ENCODE measurements around the gene RWDD2A. TPM values are rescaled to one million over a fixed set of nuclear protein-coding genes. Genes with fewer than 3 reads are reported as not detected.
A peak's percentile ranks its signal among the peaks of the same experiment; 100 is the strongest.

The RWDD2A gene
- 3.5 and 3.6 TPM in 2 replicates for total RNA-seq (2022)
- percentile 73 among the genes with signal in this experiment for Bru-seq, nascent RNA
- percentile 77 among the genes with signal in this experiment for BruChase-seq, experiment 1, labeled RNA remaining after a 2-hour chase
- BruChase-seq, experiment 2, labeled RNA remaining after a 6-hour chase, result percentile 55 among the genes with signal in this experiment
- long read RNA-seq, partial matches to known transcripts, result 2 of 13 reads
- long read RNA-seq, other reads (novel, unspliced or antisense), result 7 of 13 reads

DNA sequence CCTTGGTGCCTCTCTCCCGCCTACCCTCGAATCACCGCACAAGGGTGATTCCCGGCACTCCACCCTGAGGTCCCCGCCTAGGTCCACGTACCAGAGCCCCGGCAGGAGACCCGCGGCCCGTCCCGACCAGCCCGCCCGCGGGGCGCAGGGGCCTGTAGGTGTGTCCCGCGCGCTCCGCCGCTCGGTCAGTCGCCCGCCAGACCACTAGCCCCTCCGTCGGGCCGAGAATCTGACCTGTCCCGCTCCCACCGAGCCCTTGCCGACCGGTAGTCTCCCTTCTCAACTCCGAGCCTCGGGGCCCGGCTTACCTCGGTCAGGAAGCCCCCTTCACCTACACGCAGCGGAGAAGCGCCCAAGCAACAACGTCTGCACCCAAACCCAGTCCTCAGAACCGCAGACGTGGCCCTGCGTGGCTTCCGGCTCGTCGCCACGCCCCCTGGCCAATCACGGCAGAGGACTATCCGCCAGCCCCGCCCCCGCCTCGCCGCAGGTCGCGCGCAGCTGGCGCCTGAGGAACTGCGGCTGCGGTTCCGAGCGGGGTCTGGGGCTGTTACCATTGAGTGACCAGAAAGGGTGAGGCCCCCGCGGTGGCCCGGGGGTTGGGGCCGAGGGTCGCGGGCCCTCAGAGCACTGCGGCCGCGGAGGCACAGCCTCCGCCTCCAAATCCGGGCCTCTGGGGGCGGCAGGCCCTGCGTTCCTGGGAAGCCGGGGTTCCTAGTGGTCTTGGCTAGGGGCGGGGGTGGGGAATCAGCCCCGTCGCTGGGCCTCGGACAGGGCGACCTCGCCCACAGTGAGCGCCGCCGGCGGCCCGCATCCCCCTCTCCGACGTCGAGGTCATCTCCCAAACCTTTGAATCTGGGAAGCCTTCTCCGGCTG, at the start of gene RWDD2A, which contains the start of gene PGM3:
Gene RWDD2A (plus strand): TSS at position 487 of the 876 bp plus-strand sequence. CDS start 1,095 bp downstream, outside the sequence.
Gene PGM3 (minus strand): TSS at position 395 of the 876 bp plus-strand sequence. CDS start 2,253 bp downstream, outside the sequence.
- intact Hi-C loops (cut with micrococcal nuclease; ENCODE audit: unreplicated experiment), result loop anchor here (1.0 to 10.0 kb wide), 4 partner anchors 22 to 343 kb away; partner anchors contain the start of genes DOP1A and PRSS35
- Histone ChIP-seq H3K4me1 (peaks cover 24% of the 10 kb centered on the region), H3K36me3 (ENCODE audit: control insufficient read depth, insufficient read depth, low read length) (peaks cover 2% of the 10 kb centered on the region), H3K4me3 (ENCODE audit: low read depth, low read length) (peak within 1 kb of the TSS; percentile 97), H3K9me3 (no peaks in the 10 kb centered on the region), H3K27me3 (replicated peaks; ENCODE audit: control insufficient read depth, insufficient read depth, low read length) (no peaks in the 10 kb centered on the region)
- CTCF ChIA-PET, result no interaction called here
- no TSS peak for BruUV-seq (replicated peaks)
- peak within 1 kb of the TSS; percentile 90 for H3K4me3 Mint-ChIP-seq (ENCODE audit: unreplicated experiment)
- H3K4me1 Mint-ChIP-seq (ENCODE audit: low read depth, unreplicated experiment), result peaks cover 16% of the 10 kb centered on the region
- POLR2A ChIA-PET, result interaction anchor here (0.6 to 1.0 kb wide), 3 partner anchors 9 to 385 kb away, joined by 3 to 7 read pairs (median 5); no protein-coding TSS in a partner anchor
- no peaks in the 10 kb centered on the region for H3K9me3 Mint-ChIP-seq (ENCODE audit: unreplicated experiment)
- peaks cover 66% of the 10 kb centered on the region for H3K36me3 Mint-ChIP-seq (ENCODE audit: insufficient read depth, unreplicated experiment)
- TF ChIP-seq, protein P1, sequence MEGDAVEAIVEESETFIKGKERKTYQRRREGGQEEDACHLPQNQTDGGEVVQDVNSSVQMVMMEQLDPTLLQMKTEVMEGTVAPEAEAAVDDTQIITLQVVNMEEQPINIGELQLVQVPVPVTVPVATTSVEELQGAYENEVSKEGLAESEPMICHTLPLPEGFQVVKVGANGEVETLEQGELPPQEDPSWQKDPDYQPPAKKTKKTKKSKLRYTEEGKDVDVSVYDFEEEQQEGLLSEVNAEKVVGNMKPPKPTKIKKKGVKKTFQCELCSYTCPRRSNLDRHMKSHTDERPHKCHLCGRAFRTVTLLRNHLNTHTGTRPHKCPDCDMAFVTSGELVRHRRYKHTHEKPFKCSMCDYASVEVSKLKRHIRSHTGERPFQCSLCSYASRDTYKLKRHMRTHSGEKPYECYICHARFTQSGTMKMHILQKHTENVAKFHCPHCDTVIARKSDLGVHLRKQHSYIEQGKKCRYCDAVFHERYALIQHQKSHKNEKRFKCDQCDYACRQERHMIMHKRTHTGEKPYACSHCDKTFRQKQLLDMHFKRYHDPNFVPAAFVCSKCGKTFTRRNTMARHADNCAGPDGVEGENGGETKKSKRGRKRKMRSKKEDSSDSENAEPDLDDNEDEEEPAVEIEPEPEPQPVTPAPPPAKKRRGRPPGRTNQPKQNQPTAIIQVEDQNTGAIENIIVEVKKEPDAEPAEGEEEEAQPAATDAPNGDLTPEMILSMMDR (IDR thresholded peaks at IDR 0.05; ENCODE audit: insufficient read depth in 1 of 2, low read depth in 1 of 2, low read length in 1 of 2, severe bottlenecking in 1 of 2, unreplicated experiment in 1 of 2), result no peak
- H3K27ac Mint-ChIP-seq (ENCODE audit: unreplicated experiment), result peak within 1 kb of the TSS; percentile 92
- H3K27me3 Mint-ChIP-seq (ENCODE audit: insufficient read depth, unreplicated experiment), result no peaks in the 10 kb centered on the region
- DNase-seq, result peak; percentile 89 to 94

DNA sequence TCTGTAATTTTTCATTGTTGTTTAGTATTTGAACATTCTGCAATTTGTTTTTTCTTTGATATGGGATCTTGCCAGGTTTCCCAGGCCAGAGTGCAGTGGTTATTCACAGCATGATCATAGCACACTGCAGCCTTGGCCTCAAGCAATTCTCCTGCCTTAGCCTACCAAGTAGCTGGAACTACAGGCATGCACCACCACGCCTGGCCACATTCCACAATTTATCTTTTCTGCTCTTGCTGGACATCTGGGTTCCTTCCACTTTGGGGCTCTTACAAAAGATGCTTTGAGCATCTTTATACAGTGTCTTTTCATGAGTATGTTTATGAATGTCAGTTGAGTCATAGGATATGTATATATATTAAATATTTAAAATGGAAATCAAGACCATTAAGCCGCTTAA, 42.0 kb upstream of the RWDD2A start:
- ChIA-PET POLR2A (no interaction called here), CTCF (no interaction called here)
- H3K4me1 Mint-ChIP-seq (ENCODE audit: low read depth, unreplicated experiment), result no peaks in the 10 kb centered on the region
- no peak overlapping the region for H3K27ac Mint-ChIP-seq (ENCODE audit: unreplicated experiment)
- H3K9me3 Mint-ChIP-seq (ENCODE audit: unreplicated experiment), result no peaks in the 10 kb centered on the region
- H3K36me3 Mint-ChIP-seq (ENCODE audit: insufficient read depth, unreplicated experiment), result no peaks in the 10 kb centered on the region
- Histone ChIP-seq H3K9me3 (no peaks in the 10 kb centered on the region), H3K36me3 (ENCODE audit: control insufficient read depth, insufficient read depth, low read length) (no peaks in the 10 kb centered on the region), H3K4me1 (no peaks in the 10 kb centered on the region), H3K27me3 (replicated peaks; ENCODE audit: control insufficient read depth, insufficient read depth, low read length) (no peaks in the 10 kb centered on the region), H3K4me3 (ENCODE audit: low read depth, low read length) (no peak overlapping the region)
- DNase-seq, result peak; percentile 17 to 38
- no TSS peak for BruUV-seq (replicated peaks)
- TF ChIP-seq, protein P1 (IDR thresholded peaks at IDR 0.05; ENCODE audit: insufficient read depth in 1 of 2, low read depth in 1 of 2, low read length in 1 of 2, severe bottlenecking in 1 of 2, unreplicated experiment in 1 of 2), result no peak
- H3K4me3 Mint-ChIP-seq (ENCODE audit: unreplicated experiment), result no peak overlapping the region
- intact Hi-C loops (cut with micrococcal nuclease; ENCODE audit: unreplicated experiment), result no loop called here
- no peaks in the 10 kb centered on the region for H3K27me3 Mint-ChIP-seq (ENCODE audit: insufficient read depth, unreplicated experiment)

DNA sequence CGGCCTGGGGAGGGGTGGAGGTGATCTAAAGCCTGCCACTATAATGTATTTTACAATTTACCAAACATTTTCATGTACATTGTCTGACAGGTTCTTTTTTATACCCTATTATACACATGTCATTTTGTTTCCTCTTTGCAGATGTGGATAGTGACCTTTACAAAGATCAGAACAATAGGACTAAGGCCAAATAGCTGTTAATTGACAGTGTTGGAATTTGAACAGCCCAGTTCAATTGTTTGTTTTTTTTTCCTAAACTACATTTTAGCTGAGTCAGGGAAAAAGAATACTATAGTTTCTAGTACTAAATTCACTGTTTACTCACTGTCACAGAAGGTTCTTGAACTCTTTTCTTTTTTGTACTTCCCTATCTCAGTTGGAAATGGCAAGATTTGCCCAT, 40.2 kb upstream of the RWDD2A start:
- ChIA-PET CTCF (interaction anchor here (0.7 kb wide), 1 partner anchor 84 kb away, joined by 3 read pairs; no protein-coding TSS in a partner anchor), POLR2A (no interaction called here)
- H3K36me3 ChIP-seq (ENCODE audit: control insufficient read depth, insufficient read depth, low read length), result no peaks in the 10 kb centered on the region
- no peaks in the 10 kb centered on the region for H3K4me1 ChIP-seq
- Mint-ChIP-seq H3K9me3 (ENCODE audit: unreplicated experiment) (no peaks in the 10 kb centered on the region), H3K4me3 (ENCODE audit: unreplicated experiment) (no peak overlapping the region), H3K27me3 (ENCODE audit: insufficient read depth, unreplicated experiment) (no peaks in the 10 kb centered on the region), H3K4me1 (ENCODE audit: low read depth, unreplicated experiment) (no peaks in the 10 kb centered on the region), H3K27ac (ENCODE audit: unreplicated experiment) (no peak overlapping the region), H3K36me3 (ENCODE audit: insufficient read depth, unreplicated experiment) (no peaks in the 10 kb centered on the region)
- TF ChIP-seq, protein P1 (IDR thresholded peaks at IDR 0.05; ENCODE audit: insufficient read depth in 1 of 2, low read depth in 1 of 2, low read length in 1 of 2, severe bottlenecking in 1 of 2, unreplicated experiment in 1 of 2), result no peak
- no peaks in the 10 kb centered on the region for H3K9me3 ChIP-seq
- no peaks in the 10 kb centered on the region for H3K27me3 ChIP-seq (replicated peaks; ENCODE audit: control insufficient read depth, insufficient read depth, low read length)
- no peak overlapping the region for H3K4me3 ChIP-seq (ENCODE audit: low read depth, low read length)
- no TSS peak for BruUV-seq (replicated peaks)
- DNase-seq, result no peak
- intact Hi-C loops (cut with micrococcal nuclease; ENCODE audit: unreplicated experiment), result no loop called here

Measured in Caco-2 (cell line).